Dedifferentiated amniotic fluid mesenchymal stem cell (primary cell): ENCODE measurements around the gene ZAR1.

Experiments used
- DNase-seq: peaks from one replicate; pipeline ENCODE4 v3.0.0-alpha.2; 2016; ENCODE audit errors: extremely low spot score

Gene ZAR1

DNA sequence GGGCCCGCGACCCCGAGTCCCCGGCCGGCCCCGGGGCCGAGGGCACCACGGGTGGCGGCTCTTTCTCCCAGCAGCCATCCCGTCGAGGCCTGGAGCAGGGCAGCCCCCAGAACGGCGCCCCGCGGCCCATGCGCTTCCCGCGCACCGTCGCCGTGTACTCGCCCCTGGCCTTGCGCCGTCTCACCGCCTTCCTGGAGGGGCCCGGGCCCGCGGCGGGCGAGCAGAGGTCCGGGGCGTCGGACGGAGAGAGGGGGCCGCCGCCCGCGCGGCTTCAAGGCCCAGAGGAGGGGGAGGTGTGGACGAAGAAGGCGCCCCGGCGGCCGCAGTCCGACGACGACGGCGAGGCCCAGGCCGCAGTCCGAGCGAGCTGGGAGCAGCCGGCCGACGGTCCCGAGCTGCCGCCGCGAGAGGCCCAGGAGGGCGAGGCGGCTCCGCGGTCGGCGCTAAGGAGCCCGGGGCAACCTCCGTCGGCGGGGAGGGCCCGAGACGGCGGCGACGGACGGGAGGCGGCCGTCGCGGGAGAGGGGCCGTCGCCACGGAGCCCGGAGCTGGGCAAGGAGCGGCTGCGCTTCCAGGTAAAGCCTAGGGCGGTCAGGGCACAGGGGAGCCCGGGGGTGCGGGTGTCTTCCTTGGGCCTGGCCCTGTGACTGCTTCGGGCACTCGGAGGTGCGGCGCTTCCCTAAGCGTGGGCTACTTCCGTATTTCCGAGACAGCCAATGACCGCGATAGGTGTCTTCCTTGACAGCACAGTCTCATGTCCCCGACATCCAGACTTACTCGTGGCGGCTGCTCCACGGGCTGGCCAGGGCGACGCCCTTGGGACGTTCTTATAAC lies 845 bp downstream of the ZAR1 start:
- no peak for DNase-seq

DNA sequence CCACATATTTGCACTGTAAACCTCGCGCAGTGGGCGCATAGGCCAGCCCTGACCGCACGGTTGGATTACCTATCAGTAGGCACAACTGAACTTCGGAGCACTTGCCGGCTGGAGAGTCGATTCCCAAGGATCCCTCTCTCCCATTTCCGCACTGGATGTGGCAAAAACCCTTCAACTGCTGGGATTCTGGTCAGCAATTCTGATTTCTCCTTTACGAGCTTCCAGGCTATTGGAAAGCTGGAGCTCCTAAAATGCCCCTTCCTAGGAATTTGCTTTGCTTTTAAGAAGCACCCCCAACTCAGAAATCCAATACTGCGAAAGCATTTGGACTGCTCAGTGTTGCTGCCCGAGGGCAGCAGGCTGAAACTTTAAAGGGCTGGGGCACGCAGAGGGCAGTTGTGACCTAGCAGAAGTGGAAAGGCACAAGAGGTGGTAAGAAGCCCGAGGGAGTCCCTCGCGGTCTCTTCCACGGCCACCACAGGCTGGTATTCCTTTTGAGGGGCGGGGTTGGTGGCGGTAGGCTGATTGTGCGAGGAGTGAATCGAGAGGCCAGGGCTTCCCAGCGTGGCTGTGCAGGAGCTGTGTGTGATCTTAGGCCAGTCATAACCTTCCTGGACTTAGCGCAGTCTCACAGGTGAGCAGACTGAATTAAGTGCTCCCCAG lies 1.6 kb downstream of the ZAR1 start:
- no peak for DNase-seq

DNA sequence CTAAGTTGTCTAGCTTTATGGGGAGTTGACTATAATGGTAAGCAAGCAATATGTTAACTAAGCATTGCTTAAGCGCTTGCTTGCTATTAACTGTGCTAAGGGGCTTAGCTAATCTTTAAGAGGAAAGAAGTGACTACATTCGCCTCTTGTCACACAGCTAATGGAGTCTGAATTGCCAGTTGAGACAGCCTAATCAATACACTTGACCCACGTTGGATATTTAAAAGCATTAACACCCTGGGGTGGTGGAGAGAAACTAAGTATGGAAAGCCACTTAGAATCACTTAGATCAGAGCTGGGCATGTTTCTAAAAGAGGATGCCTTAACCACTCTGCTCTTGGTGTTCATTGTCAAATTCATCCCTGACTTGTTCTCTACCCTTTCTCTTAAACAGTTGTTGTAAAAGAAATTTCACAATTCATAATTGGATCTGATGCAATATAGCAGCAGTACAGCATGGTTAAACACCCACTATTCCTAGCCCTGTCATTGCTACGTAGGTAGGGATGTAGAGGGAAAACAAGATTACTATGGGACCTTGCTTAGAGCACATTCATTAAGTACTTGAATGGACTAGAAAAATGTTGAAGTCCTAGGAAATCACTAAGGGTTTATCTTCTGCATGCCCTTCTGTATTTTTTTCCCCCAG lies 3.5 kb downstream of the ZAR1 start:
- no peak for DNase-seq

DNA sequence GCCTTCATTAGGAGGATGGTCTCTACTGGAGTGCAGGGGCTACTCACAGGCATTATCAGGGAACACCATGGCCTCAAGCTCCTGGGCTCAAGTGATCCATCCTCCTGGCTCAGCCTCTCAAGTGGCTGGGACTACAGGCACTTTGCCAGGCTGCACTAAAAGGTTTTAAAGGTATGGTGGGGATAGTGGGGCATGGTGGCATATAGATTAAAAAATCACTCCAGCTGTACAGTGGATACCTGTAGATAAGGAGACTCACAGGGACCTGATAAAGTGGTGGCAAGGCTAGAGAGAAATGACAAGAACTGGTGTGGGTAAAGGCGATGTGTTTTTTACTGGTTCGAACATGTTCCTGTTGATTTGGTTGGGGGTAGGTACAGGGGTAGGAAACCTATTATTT lies 5.9 kb downstream of the ZAR1 start:
- DNase-seq: no peak

DNA sequence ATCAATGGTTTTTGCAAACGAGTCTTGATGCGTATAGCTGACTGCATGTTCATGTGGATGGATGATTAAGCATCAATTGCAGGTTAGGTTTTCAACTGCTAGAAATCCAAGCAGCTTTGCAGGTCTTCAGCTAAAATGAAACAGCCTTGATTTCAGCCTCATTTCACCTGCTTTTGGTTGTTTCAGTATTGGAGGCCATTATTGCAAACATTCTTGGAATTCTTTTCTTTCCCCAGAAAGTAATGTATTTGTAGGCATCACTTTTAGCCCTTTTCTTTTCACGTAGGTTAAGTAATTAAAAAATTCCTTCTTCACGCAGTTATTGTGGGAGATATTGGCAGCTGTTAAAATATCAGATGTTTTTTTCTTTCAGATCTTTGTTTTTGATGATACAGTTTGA lies 8.8 kb downstream of the ZAR1 start:
- no peak for DNase-seq

DNA sequence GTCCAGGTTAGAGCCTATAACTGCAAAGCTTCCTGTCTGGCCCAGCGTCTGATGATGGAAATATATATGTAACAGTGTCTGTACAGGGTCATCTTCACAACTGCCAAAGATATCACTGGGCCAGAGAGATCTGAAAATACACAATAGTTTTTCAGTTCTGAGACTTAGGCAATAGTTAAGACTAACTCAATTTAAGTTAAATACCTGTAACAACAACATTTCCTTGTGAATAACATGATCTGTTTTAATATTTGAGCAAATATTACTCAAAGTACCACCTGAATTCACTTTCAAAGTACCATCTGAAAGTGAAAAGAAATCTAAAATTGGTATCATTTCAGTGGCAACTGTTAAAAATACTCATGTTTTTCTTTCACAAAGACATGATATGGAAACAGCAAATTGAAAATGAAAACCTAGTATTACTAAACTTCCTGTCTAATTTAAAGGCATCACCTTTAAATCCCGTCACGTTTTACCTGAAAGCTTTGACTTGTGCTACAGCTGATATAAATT lies 9.6 kb downstream of the ZAR1 start:
- DNase-seq: no peak

DNA sequence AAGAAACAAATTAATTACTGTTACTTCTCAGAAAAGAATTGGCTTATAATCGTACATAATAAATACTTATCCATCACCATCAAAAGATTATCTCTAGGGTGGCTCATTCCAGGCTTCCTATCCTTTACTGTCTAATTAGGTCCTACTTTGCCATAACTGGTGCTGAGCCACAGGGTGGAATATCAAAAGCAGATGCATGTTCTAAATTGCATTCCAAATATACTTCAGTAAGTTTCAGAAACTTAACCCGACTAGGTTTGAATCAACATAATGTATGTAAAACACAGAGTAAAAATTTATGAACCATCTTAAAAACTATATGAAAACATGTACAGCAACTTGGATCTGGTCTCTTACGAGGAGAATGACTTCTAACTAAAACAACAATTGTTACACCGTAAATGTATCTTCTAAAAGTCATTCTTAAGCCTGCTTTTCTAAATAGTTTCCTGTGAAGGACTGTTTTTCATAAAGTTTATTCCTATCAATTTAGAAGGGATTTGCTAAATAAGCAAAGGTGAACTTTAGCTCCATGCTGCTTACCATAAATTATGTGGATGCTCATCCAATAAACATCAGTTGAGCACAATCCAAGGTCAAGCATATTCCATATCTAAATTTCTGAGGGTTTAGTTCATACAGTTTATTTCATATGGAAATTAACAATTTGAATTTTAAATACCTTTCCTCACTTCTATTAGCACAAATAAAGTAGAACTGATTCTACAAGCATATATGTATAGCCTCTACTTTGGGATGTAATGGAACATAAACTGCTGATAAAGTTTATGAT lies 13.4 kb downstream of the ZAR1 start:
- no peak for DNase-seq

DNA sequence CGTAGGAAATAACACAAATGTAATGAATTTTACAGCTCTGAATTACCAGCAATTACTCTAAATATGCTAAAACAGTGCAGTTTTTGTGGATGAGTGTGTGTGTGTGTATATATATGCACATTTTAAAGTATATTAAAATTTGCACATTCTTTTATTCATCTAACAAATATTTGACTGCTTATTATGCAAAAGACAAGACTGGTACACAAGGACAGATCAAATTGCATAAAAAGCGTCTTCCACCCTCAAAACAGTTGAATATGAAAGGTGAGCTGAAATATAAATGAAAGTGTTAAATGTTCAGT lies 13.9 kb downstream of the ZAR1 start:
- no peak for DNase-seq

DNA sequence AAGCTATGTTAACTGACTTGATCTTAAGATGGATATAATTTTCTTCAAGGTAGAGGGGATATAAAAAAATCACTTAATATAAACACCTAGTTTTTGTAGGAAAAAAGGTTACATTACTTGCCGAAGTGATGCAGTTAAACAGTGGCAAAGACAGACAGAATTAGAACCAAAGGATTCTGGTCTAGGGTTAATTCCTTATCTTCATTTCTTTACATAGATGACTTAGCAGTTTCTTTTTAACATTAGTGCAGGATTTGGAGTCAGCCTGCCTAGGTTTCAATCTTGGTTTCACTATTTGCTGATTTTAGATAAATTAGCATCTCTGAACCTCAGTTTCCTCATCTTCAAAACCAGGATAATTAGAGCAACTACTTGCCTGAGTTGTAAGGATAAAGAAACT lies 14.3 kb downstream of the ZAR1 start:
- no peak for DNase-seq

DNA sequence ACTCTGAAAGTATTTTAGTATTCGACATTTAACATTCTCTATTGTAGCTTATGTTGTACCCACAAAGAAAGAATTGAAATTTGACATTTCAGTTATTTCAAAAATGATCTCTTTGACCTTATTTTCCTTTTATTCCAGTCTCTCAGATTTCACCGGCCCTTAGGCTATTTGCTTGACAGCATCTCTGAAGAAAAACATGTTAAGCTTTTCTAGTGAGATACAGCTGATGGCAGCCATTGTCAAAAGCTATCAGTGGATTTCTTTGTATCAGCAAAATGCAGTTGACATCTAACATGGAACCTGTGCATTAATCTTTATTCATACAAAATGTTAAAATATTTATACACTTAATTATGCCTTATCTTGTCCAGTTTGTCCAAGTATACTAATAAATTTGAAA lies 16.7 kb downstream of the ZAR1 start:
- no peak for DNase-seq

DNA sequence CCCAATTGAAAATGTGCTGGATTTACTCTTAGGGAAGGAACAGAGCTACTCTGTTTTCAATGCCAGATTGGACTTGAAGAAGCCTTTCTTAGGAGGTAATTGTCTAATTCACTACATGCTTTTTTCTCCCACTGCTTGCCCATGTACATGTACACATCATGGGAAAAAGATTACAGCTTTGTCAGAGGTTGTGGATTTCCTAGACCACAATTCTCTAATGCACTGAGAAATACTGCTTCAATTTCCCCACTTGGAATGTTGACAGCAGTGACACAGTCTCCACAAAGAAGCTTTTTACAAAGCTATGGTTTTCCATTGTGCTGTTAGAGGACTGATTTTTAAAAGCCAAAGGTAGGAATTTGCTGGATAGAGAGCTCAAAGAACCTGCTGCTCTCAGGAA lies 19.5 kb downstream of the ZAR1 start:
- DNase-seq: no peak

DNA sequence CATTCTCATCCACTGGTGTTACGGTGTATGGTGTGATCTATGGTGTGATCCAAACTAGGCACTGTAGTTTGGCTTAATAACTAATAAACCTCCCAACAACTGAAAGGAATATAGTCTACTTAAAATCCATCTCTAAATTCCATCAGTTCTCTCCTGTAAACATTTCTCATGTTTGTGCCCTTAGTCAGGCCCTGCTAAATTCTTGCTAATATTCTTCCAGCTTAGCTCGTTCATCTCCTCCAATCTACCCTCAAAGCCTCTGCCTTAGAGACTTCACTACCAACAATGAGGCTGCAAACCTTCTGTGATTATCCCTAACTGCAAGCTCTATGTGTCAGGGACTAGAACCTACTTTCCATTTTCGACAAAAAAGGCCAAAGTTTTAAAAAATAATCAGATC lies 28.1 kb downstream of the ZAR1 start:
- no peak for DNase-seq

DNA sequence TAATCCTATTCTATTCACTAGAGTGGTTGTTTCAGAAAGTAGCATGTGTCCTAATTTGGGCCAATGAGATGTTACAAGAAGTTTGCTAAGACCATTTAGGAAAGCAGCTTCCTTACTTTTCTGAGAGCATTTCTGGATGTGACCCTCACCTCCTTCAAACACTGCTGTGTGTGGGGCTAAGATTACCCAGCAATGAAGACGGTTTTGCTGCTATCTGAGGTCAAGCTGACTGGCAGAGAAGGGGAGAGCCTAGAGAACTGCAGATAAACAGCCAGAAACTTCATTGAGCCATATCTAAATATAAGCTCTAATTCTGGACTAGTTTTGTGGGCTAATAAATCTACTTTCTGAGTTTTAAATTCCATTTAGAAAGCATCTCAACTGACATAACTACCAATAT lies 36.4 kb downstream of the ZAR1 start:
- no peak for DNase-seq

DNA sequence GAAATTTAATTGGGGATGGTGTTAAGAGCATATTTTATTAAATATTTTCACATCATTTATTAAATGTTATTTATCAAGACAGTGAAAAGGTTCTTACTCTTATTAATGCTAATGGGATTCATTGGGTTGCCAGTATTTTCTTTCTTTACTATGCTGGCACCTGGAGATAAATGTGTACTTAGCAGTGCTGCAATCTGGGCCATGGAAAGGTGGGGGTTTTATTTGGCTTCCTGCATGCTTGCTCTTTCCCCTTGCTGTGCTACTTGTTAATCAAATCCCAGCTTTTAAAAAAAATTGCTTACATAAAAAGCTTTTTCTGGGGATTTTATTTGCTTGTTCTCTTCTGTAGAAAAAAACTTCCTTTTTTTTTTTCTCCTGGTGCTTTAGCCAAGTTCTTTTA lies 48.3 kb downstream of the ZAR1 start:
- no peak for DNase-seq

DNA sequence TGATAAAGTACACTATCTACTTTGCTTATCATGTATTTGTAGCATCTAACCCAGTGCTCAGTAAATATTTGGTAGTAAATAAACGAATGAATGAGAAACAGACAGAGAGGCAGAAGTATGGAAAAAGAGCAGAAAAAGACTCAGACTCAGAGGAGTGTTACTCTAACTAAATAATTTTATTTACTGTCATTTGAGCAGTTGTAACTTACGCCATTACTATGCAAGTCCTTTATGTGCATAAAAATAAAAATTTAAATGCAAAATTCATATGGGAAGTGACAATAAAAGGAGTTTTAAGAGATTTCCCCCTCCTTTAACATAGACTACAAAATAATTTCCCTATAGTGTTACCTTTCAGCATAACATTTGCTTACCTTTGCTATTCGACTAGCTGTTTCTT lies 49.5 kb downstream of the ZAR1 start:
- no peak for DNase-seq

DNA sequence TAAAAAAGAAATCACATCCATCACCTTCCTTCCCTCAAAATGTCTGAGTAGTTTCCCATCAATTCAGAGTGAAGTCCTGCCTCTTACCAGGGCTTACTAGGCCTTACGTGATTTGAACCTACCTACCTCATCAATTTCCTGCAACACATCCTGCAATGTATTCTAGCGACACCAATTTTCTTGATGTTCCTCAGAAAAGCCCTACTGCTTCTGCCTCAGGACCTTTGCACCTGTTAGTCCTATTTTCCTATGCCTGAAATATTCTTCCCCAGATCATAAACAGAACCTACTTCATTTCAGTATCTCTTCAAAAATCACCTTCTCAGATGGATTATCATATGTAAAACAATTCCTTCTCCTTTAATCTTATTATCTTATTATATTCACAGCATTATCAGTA lies 52.8 kb downstream of the ZAR1 start:
- no peak for DNase-seq

DNA sequence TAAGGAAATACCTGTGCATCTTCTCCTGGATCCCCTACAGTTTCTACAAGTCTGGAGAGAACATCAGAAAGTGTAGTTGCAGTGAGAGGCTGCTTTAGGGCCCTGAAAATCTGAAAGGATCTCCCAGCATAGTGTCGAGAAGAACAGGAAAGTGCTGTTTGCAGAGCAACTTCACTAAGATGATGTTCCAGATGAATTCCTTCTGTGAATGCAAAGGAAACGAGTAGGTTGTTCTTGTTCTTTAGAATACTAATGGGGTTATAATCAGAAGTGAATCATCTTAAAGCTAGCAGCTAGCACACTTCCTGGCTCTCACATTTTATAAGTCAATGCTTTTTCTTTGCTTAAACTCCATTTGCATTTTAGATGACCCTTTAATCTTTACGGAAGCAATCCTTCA lies 53.7 kb downstream of the ZAR1 start:
- DNase-seq: no peak
